Mesendoderm (in vitro differentiated cells): ENCODE results near the gene HOXC11.

Experiments used
- DNase-seq: peaks from one replicate; pipeline ENCODE4 v3.0.0; 2013
- H2AK5ac ChIP-seq: 2 replicates; pipeline ENCODE4 v1.6.1; 2013; ENCODE audit warnings: low read length, inconsistent platforms
- H2BK120ac ChIP-seq: 2 replicates; pipeline ENCODE4 v1.6.1; 2013; ENCODE audit warnings: low read depth, mild to moderate bottlenecking, low read length, moderate library complexity, mixed read lengths
- H2BK15ac ChIP-seq: replicated peaks from 2 replicates; pipeline ENCODE4 v1.6.1; 2013; ENCODE audit warnings: low read depth, mild to moderate bottlenecking, moderate library complexity
- H2BK5ac ChIP-seq: 2 replicates; pipeline ENCODE4 v1.6.1; 2013; ENCODE audit warnings: low read length, inconsistent platforms
- H3K18ac ChIP-seq: 2 replicates; pipeline ENCODE4 v1.6.1; 2013; ENCODE audit warnings: mild to moderate bottlenecking, low read length, mixed read lengths
- H3K23ac ChIP-seq: one replicate; pipeline ENCODE4 v1.6.1; 2013; ENCODE audit warnings: low read length
- H3K27ac ChIP-seq: 2 replicates; pipeline ENCODE4 v1.5.1; 2013; ENCODE audit warnings: low read depth, mild to moderate bottlenecking, inconsistent platforms, low read length, moderate library complexity
- H3K27me3 ChIP-seq: 2 replicates; pipeline ENCODE4 v1.6.1; 2013; ENCODE audit warnings: low read length, control low read depth, mild to moderate bottlenecking, inconsistent platforms; ENCODE audit not compliant: insufficient read depth, poor library complexity
- H3K36me3 ChIP-seq: 2 replicates; pipeline ENCODE4 v1.6.1; 2013; ENCODE audit warnings: low read length, inconsistent platforms; ENCODE audit not compliant: control insufficient read depth, insufficient read depth
- H3K4ac ChIP-seq: one replicate; pipeline ENCODE4 v1.6.1; 2013; ENCODE audit warnings: low read depth, mild to moderate bottlenecking, low read length, moderate library complexity
- H3K4me1 ChIP-seq: 2 replicates; pipeline ENCODE4 v1.6.1; 2013; ENCODE audit warnings: low read depth, low read length, inconsistent platforms; ENCODE audit not compliant: control insufficient read depth
- H3K4me2 ChIP-seq: 2 replicates; pipeline ENCODE4 v1.6.1; 2013; ENCODE audit warnings: low read length
- H3K4me3 ChIP-seq: 2 replicates; pipeline ENCODE4 v1.5.1; 2013; ENCODE audit warnings: mild to moderate bottlenecking, low read length
- H3K56ac ChIP-seq: one replicate; pipeline ENCODE4 v1.6.1; 2013; ENCODE audit warnings: low read length
- H3K79me1 ChIP-seq: 2 replicates; pipeline ENCODE4 v1.6.1; 2013; ENCODE audit warnings: low read length, inconsistent platforms
- H3K79me2 ChIP-seq: 2 replicates; pipeline ENCODE4 v1.6.1; 2013; ENCODE audit warnings: mild to moderate bottlenecking, low read length; ENCODE audit not compliant: control insufficient read depth, insufficient read depth
- H3K9ac ChIP-seq: 2 replicates; pipeline ENCODE4 v1.6.1; 2013; ENCODE audit warnings: low read length, inconsistent platforms
- H4K5ac ChIP-seq: one replicate; pipeline ENCODE4 v1.6.1; 2013; ENCODE audit warnings: low read length
- H4K8ac ChIP-seq: one replicate; pipeline ENCODE4 v1.6.1; 2013; ENCODE audit warnings: low read depth, mild to moderate bottlenecking, control low read depth, low read length, moderate library complexity
- WGBS: extraction: QIAGEN DNeasy Blood & Tissue Kit; methylation state at CpG from one replicate; pipeline ENCODE4 v1.1.7; 2013; ENCODE audit warnings: low lambda C conversion rate, missing lambda C conversion rate; ENCODE audit not compliant: insufficient coverage; ENCODE audit errors: extremely low coverage; 5-methylcytosine and 5-hydroxymethylcytosine counted together

Gene HOXC11

DNA sequence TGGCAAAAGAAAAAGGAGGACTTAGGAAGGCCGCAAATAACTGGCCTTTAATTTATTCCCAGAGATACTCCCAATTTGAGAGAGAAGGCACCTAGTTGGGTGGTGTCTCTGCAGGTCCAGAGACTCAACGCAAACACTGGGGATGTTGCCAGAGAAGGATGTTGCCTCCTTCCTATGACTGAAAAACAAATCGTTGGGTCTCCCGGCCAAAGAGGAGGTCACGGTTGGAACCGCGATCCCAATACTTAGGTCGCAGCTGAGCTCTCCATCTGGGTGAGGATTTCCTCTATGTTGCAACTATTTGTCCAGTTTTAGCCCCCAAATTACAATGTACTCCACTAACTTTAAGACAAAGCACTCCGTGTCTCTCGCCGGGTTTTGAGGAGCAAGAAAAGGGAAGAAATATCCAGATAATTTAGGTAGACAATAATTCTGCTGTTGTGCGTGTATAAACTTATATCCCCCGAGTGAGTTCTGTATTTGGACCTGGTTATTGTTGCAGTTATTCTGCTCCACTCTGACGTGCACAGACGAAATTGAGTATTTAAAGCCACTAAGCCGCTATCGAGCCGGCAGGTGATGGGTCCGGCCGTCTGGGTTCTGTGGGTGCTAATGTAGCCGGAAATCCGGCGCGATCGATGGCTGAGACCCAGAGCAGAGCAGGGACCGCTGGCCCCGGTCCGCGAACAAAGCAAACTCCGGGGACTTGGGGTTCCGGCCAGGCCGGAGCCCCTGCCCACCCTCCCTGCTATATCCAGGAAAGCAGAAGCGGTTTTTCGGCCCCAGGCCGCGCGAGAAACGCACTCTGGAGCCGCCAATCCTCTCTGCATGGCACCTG is 12.5 kb upstream of the HOXC11 start:
- Histone ChIP-seq H3K79me1 (no peaks in the 10 kb centered on the region), H3K27me3 (peaks cover 97% of the 10 kb centered on the region), H3K23ac (no peak overlapping the region), H3K4me2 (no peak overlapping the region), H3K56ac (no peak overlapping the region), H3K9ac (no peak overlapping the region), H2AK5ac (no peak overlapping the region), H3K4me3 (no peak overlapping the region), H2BK120ac (no peak overlapping the region), H3K27ac (no peak overlapping the region), H4K8ac (no peak overlapping the region), H3K36me3 (no peaks in the 10 kb centered on the region), H3K18ac (no peak overlapping the region), H3K4ac (no peak overlapping the region), H2BK5ac (no peak overlapping the region), H3K4me1 (no peaks in the 10 kb centered on the region), H3K79me2 (no peaks in the 10 kb centered on the region), H4K5ac (no peak overlapping the region), H2BK15ac (no peak overlapping the region)
- WGBS: no CpG with 5 or more reads among the region's 39 CpGs
- no peak for DNase-seq

DNA sequence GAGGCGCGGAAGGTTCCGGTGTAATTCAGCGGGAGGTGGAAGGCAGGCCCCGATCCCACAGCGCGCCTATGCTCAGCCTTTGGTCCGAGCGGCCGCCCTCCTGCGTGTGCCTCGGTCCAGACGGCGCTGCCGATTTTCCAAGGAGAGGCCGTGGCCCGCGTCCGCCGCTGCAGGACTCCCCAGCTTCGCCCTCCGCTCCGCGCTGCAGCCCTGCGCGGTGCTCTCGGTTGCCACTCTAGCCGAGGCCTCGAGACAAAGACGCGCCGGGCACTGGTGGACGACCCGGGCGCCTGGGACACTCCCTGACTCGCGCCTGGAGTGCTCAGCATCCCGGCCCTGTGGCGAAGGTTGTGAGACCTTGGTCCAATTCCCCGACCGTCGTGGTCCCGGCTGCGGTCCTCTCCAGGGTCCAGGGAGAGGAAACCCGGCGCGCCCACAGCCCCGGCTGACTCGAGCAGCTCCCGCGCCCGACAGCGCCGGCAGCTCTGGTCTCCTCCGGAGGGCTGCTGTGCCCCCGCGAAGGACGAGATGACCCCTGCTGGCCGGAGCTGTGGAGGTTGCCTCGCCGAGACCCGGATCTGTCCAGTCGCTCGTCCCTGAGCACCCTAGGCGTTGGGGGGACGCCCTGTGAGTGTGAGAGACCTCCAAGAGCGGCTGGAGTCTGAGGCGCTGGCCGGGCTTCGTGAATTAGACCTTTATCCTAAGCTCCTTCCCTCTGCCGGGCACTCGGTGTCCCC is 11.7 kb upstream of the HOXC11 start:
- Histone ChIP-seq H3K79me1 (no peaks in the 10 kb centered on the region), H3K23ac (peak overlapping the region; percentile 66), H2BK15ac (no peak overlapping the region), H3K79me2 (no peaks in the 10 kb centered on the region), H3K4me3 (no peak overlapping the region), H4K8ac (no peak overlapping the region), H3K36me3 (no peaks in the 10 kb centered on the region), H4K5ac (no peak overlapping the region), H3K4me2 (no peak overlapping the region), H3K9ac (no peak overlapping the region), H3K27me3 (peaks cover 96% of the 10 kb centered on the region), H2BK120ac (no peak overlapping the region), H2AK5ac (no peak overlapping the region), H2BK5ac (no peak overlapping the region), H3K18ac (no peak overlapping the region), H3K56ac (no peak overlapping the region), H3K27ac (no peak overlapping the region), H3K4ac (no peak overlapping the region), H3K4me1 (no peaks in the 10 kb centered on the region)
- no peak for DNase-seq
- no CpG with 5 or more reads among the region's 72 CpGs for WGBS

DNA sequence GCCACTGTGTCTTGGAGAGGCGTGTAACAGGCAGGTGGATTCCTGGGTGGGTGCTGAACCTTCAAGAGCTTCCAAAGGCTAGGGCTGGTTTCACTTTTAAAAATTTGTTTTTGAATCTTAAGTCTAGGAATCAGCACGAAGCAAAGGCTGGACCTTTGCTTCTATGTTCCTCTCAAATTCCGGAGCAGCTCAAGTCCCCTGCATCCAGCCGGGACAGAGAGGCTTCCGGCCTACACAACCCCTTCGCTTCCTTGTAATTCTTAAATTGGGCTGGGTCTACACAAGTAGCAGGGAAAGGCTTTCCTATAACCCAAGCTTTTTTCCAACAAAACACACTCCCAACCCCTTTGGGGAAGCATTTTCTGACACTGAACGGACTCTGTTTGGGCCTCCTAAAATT is 9.9 kb upstream of the HOXC11 start:
- no CpG with 5 or more reads among the region's 7 CpGs for WGBS

DNA sequence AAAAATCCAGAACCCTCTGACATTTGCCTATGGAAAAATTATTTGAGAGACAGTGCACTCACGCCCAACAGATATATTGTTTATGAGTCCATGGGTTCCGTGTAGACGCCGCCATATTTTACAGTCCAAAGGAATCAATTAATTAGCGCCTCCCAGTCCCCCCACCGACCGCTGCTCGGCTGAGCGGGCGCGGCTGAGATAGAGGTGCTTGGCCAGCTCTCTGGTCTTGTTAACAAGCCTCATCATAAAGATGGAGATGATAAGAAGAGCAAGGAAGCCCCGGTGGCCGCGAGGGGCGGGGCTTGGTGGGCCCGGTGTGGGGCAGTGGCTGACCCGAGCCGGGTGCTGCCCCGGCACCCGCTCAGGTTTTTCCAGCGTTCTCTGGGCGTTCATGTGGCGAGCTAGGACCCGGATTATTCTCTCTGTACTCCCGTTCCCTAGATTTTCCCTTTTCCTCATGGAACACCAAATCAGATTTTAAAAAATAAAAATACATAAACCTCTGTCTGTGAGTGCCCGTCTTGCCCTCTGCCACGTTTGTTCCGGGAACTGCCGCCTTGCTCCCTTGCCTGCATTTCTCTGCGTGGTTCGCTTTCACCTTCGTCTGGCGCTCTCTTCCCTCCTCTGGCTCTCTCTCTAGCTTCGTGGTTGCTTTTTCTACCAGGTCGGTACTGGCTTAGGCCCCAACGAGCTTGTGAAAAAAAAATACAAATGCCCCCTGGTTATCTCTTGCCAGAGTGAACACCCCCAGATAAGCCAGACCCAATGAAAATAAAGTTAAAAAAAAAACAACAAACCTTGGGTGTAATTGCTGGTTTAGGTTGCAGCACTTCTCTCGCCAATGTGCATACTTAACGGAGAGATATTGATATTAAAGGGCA is 9.3 kb upstream of the HOXC11 start:
- no peak overlapping the region for H3K4me2 ChIP-seq

More for the DNA sequence above, 9.9 kb upstream of the HOXC11 start:
- H3K4me3 ChIP-seq: no peak overlapping the region
- H2AK5ac ChIP-seq: no peak overlapping the region
- peaks cover 96% of the 10 kb centered on the region for H3K27me3 ChIP-seq
- no peaks in the 10 kb centered on the region for H3K79me1 ChIP-seq
- no peak for DNase-seq
- H2BK15ac ChIP-seq: no peak overlapping the region
- H3K9ac ChIP-seq: no peak overlapping the region
- H3K18ac ChIP-seq: no peak overlapping the region
- no peaks in the 10 kb centered on the region for H3K79me2 ChIP-seq
- H3K4ac ChIP-seq: no peak overlapping the region
- H4K8ac ChIP-seq: no peak overlapping the region
- H3K27ac ChIP-seq: no peak overlapping the region
- no peak overlapping the region for H2BK5ac ChIP-seq
- no peak overlapping the region for H3K56ac ChIP-seq
- no peaks in the 10 kb centered on the region for H3K36me3 ChIP-seq
- H2BK120ac ChIP-seq: no peak overlapping the region
- H4K5ac ChIP-seq: no peak overlapping the region
- H3K4me2 ChIP-seq: no peak overlapping the region
- H3K4me1 ChIP-seq: no peaks in the 10 kb centered on the region
- no peak overlapping the region for H3K23ac ChIP-seq

DNA sequence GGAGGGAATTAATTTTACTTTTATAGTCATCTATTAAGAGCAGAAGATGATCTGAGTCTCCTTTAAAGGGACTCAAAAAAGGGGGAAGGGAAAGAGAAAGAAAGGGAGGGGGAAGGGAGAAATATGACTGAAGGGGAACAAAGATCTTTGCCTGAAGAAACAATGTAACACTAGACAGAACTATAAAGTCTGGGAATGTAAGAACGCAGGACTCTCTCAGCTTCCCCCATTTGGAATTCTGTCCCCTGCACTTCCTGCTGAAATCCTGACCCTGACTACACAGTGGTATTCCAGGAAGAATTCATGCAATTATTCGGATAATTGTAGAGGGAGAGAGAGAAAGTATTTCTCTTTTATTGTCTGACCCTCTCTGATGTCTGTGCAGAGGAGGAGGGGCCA is 8.6 kb upstream of the HOXC11 start:
- H2AK5ac ChIP-seq: no peak overlapping the region
- no peak overlapping the region for H2BK15ac ChIP-seq
- no peak overlapping the region for H3K23ac ChIP-seq
- no peak overlapping the region for H4K5ac ChIP-seq
- H3K4ac ChIP-seq: no peak overlapping the region
- H3K4me2 ChIP-seq: no peak overlapping the region
- H3K4me3 ChIP-seq: no peak overlapping the region
- no peak overlapping the region for H3K18ac ChIP-seq
- WGBS: no CpG with 5 or more reads among the region's 2 CpGs
- H3K79me2 ChIP-seq: no peaks in the 10 kb centered on the region
- no peak for DNase-seq
- H3K4me1 ChIP-seq: no peaks in the 10 kb centered on the region
- no peak overlapping the region for H2BK120ac ChIP-seq
- H3K36me3 ChIP-seq: no peaks in the 10 kb centered on the region
- no peak overlapping the region for H3K27ac ChIP-seq
- H3K9ac ChIP-seq: no peak overlapping the region
- H3K27me3 ChIP-seq: peaks cover 98% of the 10 kb centered on the region
- H2BK5ac ChIP-seq: no peak overlapping the region
- no peak overlapping the region for H4K8ac ChIP-seq
- no peaks in the 10 kb centered on the region for H3K79me1 ChIP-seq
- no peak overlapping the region for H3K56ac ChIP-seq

More for the DNA sequence above, 9.3 kb upstream of the HOXC11 start:
- Histone ChIP-seq H3K4me3 (no peak overlapping the region), H2AK5ac (no peak overlapping the region), H3K27me3 (peaks cover 96% of the 10 kb centered on the region), H3K18ac (no peak overlapping the region), H2BK15ac (no peak overlapping the region), H4K8ac (no peak overlapping the region), H3K4ac (no peak overlapping the region), H2BK5ac (no peak overlapping the region), H3K23ac (no peak overlapping the region), H2BK120ac (no peak overlapping the region), H3K79me2 (no peaks in the 10 kb centered on the region), H3K79me1 (no peaks in the 10 kb centered on the region), H4K5ac (no peak overlapping the region), H3K36me3 (no peaks in the 10 kb centered on the region), H3K9ac (no peak overlapping the region), H3K56ac (no peak overlapping the region), H3K4me1 (no peaks in the 10 kb centered on the region), H3K27ac (no peak overlapping the region)
- no CpG with 5 or more reads among the region's 38 CpGs for WGBS
- DNase-seq: no peak
